Pons (tissue), 1 donor: Measurements from ENCODE around the gene KCTD15.

Source experiments
- DNase-seq: peaks from one replicate; pipeline ENCODE4 v3.0.0-alpha.2; 2016; ENCODE audit warnings: low spot score

KCTD15 gene

DNA sequence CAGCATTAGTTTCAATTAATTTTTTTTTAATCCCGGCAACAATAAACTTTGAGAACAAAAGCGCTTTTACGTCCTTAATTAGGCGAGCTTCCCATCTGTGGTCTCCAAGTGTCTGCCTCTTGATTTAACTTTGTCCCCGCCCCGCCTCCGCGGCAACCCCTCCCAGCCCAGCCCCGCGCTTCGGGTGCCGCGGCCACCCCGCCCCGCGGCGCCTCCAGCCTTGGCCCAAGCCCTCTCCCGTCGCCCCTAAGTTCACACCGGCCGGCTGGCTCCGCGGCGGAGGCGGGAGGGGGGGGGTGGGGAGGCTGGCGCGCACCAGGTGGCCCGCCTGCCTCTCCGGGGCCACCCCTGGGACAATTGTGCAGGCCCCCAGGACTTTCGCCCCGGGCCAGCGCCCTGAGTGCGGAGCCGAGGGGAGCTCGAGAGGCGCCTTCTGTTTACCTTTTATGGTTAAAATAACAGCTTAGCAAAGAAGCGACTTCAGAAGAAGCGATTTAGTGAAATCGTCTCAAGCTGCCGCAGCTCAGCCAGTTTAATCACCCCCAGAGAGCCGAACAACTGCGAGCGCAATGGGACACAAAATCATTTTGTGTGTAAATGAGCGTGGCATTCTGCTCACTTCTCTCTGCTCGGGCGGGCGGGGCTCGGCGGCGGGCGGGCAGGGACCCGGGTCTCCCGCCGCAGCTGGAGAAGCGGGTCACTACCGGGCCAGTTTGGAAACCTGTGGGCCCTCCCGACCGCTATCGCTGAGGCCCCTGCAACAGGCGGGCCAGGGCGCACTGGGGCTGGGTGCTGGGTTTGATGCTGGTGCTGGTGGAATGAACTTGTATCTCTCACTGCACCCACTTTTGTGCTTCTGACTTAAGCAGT lies 1.4 kb downstream of the KCTD15 start:
- DNase-seq, result no peak

- no peak for DNase-seq
Observed at GRCh38 chr19:33798681-33799111, 2.0 kb downstream of the KCTD15 start.

DNA sequence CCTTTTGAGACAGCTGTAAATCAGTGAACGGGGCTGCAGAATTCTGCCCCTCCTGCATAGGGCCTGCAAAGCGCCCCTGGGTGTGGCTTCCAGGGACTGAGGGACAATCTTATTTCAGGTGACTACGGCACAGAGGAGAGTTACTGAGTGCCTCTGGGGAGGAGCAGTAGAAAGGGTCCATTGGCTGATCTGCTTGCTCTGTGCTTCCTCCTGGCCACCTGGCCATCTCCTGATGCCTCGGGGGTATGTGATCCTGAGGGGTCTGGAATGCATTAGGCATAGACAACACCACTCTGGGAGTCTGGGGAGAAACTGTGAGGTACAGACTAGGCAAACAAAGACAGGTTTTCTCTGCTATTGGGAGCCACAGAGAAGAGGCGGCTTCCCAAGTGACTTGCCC lies 2.8 kb downstream of the KCTD15 start:
- no peak for DNase-seq

DNA sequence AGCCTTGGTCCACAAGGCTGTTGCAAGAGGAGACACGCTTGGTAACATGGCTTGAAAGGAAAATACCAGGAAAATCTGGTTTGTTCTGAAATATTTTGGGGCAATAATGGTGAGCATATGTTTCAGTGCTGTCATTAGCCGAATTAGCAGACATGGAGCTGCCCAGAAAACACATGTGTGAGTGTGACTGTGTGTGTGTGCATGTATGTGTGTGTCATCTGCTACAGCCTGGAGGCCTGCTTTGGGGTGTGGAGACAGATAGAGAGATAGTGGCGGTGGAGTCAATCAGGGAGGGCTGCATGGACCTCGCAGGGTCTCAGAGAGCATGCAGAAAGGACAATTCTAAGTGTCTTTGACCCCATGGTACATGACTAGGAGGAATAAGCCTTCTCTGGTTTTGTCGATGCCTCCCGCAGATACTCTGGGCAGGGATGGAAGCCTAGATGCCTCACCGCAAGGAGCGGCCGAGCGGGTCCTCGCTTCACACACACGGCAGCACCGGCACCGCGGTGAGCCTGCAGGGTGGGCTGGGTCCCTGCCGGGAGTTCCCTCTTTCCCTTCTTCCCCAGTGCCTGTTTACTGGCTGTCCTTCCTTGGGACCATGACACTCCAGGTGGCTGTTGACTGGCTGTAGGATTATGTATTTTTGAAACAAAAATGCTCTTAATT lies 3.5 kb downstream of the KCTD15 start:
- DNase-seq, result no peak

DNA sequence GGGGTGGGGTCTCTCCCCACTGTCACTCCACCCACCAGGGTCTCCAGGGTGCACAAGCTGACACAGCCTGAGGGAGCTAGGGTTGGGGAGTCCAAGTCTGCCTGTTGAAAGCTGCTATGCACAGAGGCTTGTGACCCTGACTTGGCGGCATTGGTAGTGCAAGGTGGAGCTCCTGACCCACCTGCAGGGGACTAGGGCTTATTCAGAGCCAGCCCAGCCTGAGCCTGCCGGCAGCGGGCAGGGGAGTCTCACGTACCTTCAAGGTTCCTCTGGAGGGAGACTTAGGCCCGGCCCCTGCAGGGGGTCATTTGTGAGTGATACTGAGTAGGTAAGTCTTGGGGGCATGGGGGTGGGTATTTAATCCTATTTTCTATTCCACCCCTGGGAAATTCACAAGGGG lies 4.7 kb downstream of the KCTD15 start:
- DNase-seq, result no peak

DNA sequence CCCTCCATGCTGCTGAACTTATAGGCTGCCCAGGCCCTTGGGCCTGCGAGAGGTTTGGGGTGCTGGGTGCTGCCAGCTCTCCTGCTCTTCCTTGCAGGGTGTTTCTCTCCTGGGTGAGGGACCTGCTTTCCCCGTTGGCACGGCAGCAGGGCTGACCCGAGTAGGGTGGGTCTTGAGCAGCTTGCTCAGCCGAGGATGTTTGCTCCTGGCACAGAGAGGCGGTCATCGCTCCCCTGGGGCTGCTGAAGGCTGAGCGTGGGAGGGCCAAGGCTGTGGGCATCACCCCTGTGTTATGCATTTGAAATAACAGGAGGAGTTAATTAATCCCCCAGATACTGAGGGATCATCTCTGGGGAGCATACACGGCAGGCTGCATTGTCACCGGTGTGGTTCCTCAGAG lies 5.3 kb downstream of the KCTD15 start:
- DNase-seq, result no peak

GRCh38 chr19:33802801-33803200 lies 6.1 kb downstream of the KCTD15 start:
- no peak for DNase-seq

DNA sequence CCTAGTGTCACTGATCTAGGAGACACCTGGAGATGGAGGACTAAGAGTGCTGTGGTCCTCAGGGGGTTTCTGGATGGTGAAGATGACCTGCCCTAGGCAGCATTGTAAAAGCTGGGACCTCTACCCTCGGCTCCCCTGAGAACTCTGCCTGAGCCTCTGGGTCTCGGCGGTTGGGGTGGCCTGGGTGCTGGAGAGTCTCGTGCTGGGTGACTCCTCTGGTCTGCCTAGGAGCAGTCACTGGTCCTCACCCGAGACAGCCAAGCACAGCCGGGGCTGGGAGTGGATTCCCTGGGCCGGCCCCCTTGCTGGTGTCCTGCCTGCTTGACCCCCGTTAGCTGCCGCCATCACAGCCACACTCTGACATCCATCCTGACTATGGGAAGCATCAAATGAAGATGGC lies 6.7 kb downstream of the KCTD15 start:
- DNase-seq, result no peak

GRCh38 chr19:33804021-33804799 lies 7.5 kb downstream of the KCTD15 start:
- DNase-seq, result peak; percentile 32

DNA sequence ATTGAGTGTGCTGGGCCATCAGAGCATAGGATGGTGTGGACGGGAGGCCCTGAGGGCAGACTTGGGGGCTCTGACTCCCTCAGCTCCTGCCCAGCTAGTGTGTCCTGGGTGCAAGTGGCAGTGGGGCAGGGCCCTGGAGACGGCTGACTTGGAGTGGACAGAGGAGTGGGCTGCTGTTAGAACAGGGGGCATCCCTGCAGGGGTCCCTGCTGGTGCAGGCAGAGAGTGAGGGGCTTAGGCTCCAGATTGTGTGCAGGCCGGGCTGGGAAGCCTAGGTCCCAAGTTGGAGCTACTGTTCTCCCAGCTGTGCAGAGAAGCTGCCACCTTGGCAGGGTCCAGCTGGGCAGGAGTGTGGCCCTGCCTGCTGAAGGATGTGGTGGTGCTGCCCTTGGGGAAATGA lies 8.6 kb downstream of the KCTD15 start:
- DNase-seq, result no peak

GRCh38 chr19:33805840-33806433 lies 9.3 kb downstream of the KCTD15 start:
- no peak for DNase-seq

DNA sequence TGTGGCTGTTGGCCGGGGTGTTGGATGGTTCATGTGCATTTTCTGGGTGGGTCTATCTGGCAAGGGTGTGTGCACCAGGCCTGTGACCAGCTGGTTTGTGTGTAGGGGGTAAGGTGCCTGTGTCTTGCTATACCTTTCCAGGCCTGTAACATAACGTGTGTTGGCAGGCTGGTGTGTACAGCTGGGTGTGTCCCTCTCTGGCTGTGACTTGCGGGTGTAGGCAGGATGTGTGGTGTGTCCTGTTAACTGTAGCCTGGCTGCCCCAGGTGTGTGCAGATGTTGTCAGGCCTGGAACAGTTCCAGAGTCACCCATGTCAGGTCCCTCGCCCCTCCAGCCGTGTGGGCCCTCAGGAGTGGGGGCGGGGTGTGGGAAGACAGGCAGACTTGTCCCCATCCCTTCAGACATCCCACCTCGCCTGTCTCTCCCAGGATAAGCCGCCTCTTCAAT lies 9.8 kb downstream of the KCTD15 start:
- DNase-seq, result no peak

- DNase-seq, result no peak
Observed at GRCh38 chr19:33808399-33808798, 11.7 kb downstream of the KCTD15 start.

DNA sequence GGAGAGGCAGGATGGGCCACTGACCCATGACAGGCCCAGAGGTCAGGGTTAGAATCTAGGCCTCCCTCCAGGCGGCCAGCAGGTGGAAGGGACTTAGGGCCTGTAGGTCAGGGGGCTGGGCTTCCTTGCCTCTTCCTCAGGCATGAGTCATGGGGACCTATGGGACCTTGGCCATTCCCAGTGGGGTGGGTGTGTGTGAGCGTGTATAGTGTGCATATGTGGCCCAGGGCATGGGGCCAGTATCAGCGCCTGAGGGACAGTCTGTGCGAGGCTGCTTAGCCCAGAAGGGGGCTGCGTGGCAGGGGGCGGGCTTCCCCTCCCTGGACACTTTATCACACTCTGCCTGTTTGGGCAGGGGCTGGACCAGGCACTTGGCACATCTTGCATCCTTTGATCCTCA lies 13.3 kb downstream of the KCTD15 start:
- no peak for DNase-seq

- DNase-seq, result no peak
Observed at GRCh38 chr19:33810821-33811220, 14.2 kb downstream of the KCTD15 start.

DNA sequence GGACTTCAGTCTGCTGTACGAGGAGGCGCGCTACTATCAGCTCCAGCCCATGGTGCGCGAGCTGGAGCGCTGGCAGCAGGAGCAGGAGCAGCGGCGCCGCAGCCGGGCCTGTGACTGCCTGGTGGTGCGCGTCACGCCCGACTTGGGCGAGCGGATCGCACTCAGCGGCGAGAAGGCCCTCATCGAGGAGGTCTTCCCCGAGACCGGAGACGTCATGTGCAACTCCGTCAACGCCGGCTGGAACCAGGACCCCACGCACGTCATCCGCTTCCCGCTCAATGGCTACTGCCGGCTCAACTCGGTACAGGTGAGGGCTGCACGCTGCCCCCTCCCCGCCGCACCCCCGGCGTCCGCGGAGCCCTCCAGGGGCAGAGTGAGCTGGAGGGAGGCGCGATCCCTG lies 14.6 kb downstream of the KCTD15 start:
- no peak for DNase-seq

- DNase-seq, result no peak
Observed at GRCh38 chr19:33811736-33812387, 15.2 kb downstream of the KCTD15 start.

GRCh38 chr19:33812388-33813330 lies 16.0 kb downstream of the KCTD15 start:
- no peak for DNase-seq

DNA sequence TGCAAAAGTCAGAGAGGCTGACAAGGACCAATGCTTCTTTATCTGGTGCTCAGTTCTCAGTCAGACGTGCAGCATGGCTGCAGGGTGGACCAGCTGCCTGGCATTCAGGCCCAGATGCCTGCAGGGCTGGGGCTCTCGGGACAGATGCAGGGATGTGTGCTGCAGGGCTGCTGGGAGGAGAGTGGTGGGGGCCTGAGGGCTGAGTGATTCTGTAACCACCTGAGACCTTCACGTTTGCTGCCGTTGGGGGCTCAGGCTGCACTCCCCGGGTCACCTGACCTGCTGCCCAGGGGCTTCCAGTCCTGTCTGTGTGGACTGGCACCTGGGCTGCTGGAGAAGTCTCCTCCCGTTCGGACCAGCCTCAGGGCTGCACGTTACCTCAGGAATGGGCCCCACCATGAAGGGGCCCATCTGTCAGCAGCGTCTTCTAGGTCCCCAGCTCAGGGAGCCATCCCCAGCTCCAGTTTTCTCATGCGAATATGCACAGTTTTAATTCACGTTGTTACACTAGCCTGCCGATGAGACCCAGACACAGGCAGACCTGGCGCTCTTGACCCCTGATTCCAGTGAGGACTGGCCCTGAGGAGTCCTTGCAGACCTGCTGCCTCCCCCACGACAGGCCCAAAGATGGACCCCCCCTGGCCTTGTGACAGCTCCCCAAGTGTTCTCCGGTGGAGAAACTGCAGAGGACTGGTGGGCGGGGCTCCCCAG lies 16.9 kb downstream of the KCTD15 start:
- DNase-seq, result no peak
